Measurements from ENCODE around the gene GTF3C4. TPM values are rescaled to one million over a fixed set of nuclear protein-coding genes. Genes with fewer than 3 reads are reported as not detected.

GTF3C4 gene
- total and polyA plus RNA-seq, 2 of the 8 experiments (the other 6 are each of a cell fraction or from before 2014, with no cell fraction given) = 6.8 to 39.2 TPM

DNA sequence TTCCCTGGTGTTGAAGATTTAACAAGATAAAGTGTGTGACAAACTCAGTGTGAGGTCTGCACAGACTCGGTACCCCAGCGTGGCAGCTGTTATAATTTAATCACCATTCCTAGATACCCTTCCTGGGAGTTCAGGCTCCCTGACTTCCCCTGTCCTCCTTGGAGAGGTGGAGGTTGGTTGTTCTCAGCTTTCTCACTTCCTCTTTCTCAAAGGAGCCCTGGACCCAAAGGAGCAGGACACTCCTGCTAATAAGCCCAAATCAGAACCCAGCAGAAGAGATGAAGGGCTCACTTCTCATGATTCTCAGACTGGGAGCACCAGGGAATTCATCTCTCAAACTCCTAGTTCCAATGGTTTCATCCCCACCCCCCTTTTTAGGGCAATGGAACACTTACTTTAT, 58.2 kb downstream of the GTF3C4 start (continued):
- no peak for TF ChIP-seq CHD2 (IDR thresholded peaks at IDR 0.05; ENCODE audit: low read length)
- TF ChIP-seq, protein P1, sequence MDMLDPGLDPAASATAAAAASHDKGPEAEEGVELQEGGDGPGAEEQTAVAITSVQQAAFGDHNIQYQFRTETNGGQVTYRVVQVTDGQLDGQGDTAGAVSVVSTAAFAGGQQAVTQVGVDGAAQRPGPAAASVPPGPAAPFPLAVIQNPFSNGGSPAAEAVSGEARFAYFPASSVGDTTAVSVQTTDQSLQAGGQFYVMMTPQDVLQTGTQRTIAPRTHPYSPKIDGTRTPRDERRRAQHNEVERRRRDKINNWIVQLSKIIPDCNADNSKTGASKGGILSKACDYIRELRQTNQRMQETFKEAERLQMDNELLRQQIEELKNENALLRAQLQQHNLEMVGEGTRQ (IDR thresholded peaks at IDR 0.05; ENCODE audit: low read length) = no peak

All from H1 (cell line).